ENCODE results near the gene SREBF2. TPM values are rescaled to one million over a fixed set of nuclear protein-coding genes. Genes with fewer than 3 reads are reported as not detected.

Gene SREBF2
- total and polyA plus RNA-seq, 2 donors (not counting 3 experiments of a cell fraction or from before 2014, with no cell fraction given): 101 to 136 TPM

GRCh38 chr22:41830174-41830573 lies 2.7 kb upstream of the SREBF2 start:
- no peaks in the 10 kb centered on the region for H3K9me1 ChIP-seq (replicated peaks; ENCODE audit: control insufficient read depth, extremely low read depth, insufficient read depth, low read length)
- peaks cover 0 to 2% of the 10 kb centered on the region in 2 experiments for H3K36me3 ChIP-seq (ENCODE audit: control insufficient read depth in 2 of 2, extremely low read depth in 1 of 2, insufficient read depth in 2 of 2, low read length in 2 of 2)
- peaks cover 19% of the 10 kb centered on the region for H3K79me2 ChIP-seq (ENCODE audit: control insufficient read depth, insufficient read depth, low read length)
- CTCF ChIA-PET: interaction anchor here (1.4 to 1.7 kb wide), 2 partner anchors 111 to 133 kb away, joined by 5 to 6 read pairs; no protein-coding TSS in a partner anchor
- no peak overlapping the region for H3K4me2 ChIP-seq (ENCODE audit: insufficient read depth, low read length)
- peaks cover 18% of the 10 kb centered on the region for H3K4me1 ChIP-seq (ENCODE audit: control insufficient read depth, extremely low read depth, insufficient read depth, low read length)
- intact Hi-C loops (cut with micrococcal nuclease): no loop called here
- no peak for TF ChIP-seq JUN (IDR thresholded peaks at IDR 0.05; ENCODE audit: borderline replicate concordance, insufficient read depth, insufficient read length, low read depth)
- TF ChIP-seq CTCF (IDR thresholded peaks at IDR 0.05; ENCODE audit: extremely low read depth in 1 of 2, insufficient read depth in 1 of 2, low read depth in 1 of 2, low read length in 2 of 2): no peak
- H3K4me3 ChIP-seq (replicated peaks in 1 of 3; ENCODE audit: insufficient read depth in 1 of 3, low read depth in 1 of 3, low read length in 3 of 3): no peak overlapping the region
- DNase-seq (ENCODE audit: low read depth, low spot score) (no peak), FAIRE-seq (no peak)
- H3K9ac ChIP-seq (replicated peaks; ENCODE audit: extremely low read depth, insufficient read depth, low read length): no peak overlapping the region
- H3K27me3 ChIP-seq (ENCODE audit: control insufficient read depth in 2 of 2, insufficient read depth in 2 of 2, low read length in 2 of 2): no peaks in the 10 kb centered on the region
- no TSS peak for BruUV-seq (replicated peaks)
- POLR2A ChIA-PET: no interaction called here
- H3K27ac ChIP-seq (ENCODE audit: insufficient read depth, low read depth, low read length): no peak overlapping the region
- H2AFZ ChIP-seq (ENCODE audit: low read depth, low read length): no peak overlapping the region
- dilution Hi-C loops (cut with MboI; ENCODE audit: extremely low pct_ligation_motif_present, low sequenced_read_pairs): no loop called here
- H3K9me3 ChIP-seq (replicated peaks; ENCODE audit: control insufficient read depth, insufficient read depth, low read length): no peaks in the 10 kb centered on the region
- no peaks in the 10 kb centered on the region for H4K20me1 ChIP-seq (replicated peaks; ENCODE audit: control insufficient read depth, extremely low read depth, insufficient read depth, low read length)

GRCh38 chr22:41831383-41831782 lies 1.5 kb upstream of the SREBF2 start:
- Histone ChIP-seq H3K27me3 (ENCODE audit: control insufficient read depth in 2 of 2, insufficient read depth in 2 of 2, low read length in 2 of 2) (no peaks in the 10 kb centered on the region), H3K79me2 (ENCODE audit: control insufficient read depth, insufficient read depth, low read length) (peaks cover 30% of the 10 kb centered on the region), H3K36me3 (ENCODE audit: control insufficient read depth in 2 of 2, extremely low read depth in 1 of 2, insufficient read depth in 2 of 2, low read length in 2 of 2) (peaks cover 0 to 5% of the 10 kb centered on the region in 2 experiments), H2AFZ (ENCODE audit: low read depth, low read length) (no peak overlapping the region), H3K4me2 (ENCODE audit: insufficient read depth, low read length) (no peak overlapping the region), H3K9me1 (replicated peaks; ENCODE audit: control insufficient read depth, extremely low read depth, insufficient read depth, low read length) (no peaks in the 10 kb centered on the region), H3K4me1 (ENCODE audit: control insufficient read depth, extremely low read depth, insufficient read depth, low read length) (peaks cover 16% of the 10 kb centered on the region), H3K9ac (replicated peaks; ENCODE audit: extremely low read depth, insufficient read depth, low read length) (no peak overlapping the region), H3K27ac (ENCODE audit: insufficient read depth, low read depth, low read length) (peak overlapping the region; percentile 73), H3K4me3 (replicated peaks in 1 of 3; ENCODE audit: insufficient read depth in 1 of 3, low read depth in 1 of 3, low read length in 3 of 3) (no peak overlapping the region), H4K20me1 (replicated peaks; ENCODE audit: control insufficient read depth, extremely low read depth, insufficient read depth, low read length) (no peaks in the 10 kb centered on the region), H3K9me3 (replicated peaks; ENCODE audit: control insufficient read depth, insufficient read depth, low read length) (no peaks in the 10 kb centered on the region)
- BruUV-seq (replicated peaks): no TSS peak
- TF ChIP-seq GATA2 (IDR thresholded peaks at IDR 0.05; ENCODE audit: insufficient read depth, insufficient read length, low read depth, low read length) (no peak), MYC (IDR thresholded peaks at IDR 0.05; ENCODE audit: low read depth, low read length) (no peak), EZH2 (IDR thresholded peaks at IDR 0.05; ENCODE audit: borderline replicate concordance, low read depth, low read length, severe bottlenecking) (no peak), CTCF (IDR thresholded peaks at IDR 0.05; ENCODE audit: extremely low read depth in 1 of 2, insufficient read depth in 1 of 2, low read depth in 1 of 2, low read length in 2 of 2) (no peak), JUN (IDR thresholded peaks at IDR 0.05; ENCODE audit: borderline replicate concordance, insufficient read depth, insufficient read length, low read depth) (no peak), POLR2AphosphoS5 (IDR thresholded peaks at IDR 0.05; ENCODE audit: insufficient read depth, low read depth, low read length) (no peak)
- FAIRE-seq: no peak
- peak; percentile 18 for DNase-seq (ENCODE audit: low read depth, low spot score)
- dilution Hi-C loops (cut with MboI; ENCODE audit: extremely low pct_ligation_motif_present, low sequenced_read_pairs): no loop called here
- intact Hi-C loops (cut with micrococcal nuclease): no loop called here
- ChIA-PET CTCF (interaction anchor here (1.0 to 2.4 kb wide), 5 partner anchors 9 to 134 kb away, joined by 3 to 16 read pairs (median 6); partner anchors contain the start of gene CENPM), POLR2A (interaction anchor here (1.3 kb wide), 1 partner anchor 31 kb away, joined by 3 read pairs; the partner anchor contains the start of gene CCDC134)

All from endothelial cell of umbilical vein (primary cell).